Stomach smooth muscle (tissue), 2 donors: ENCODE measurements around the gene GOLT1B.

ENCODE experiments used
- H3K27ac ChIP-seq: one replicate; pipeline ENCODE4 v1.7.0; 2013; ENCODE audit warnings: mild to moderate bottlenecking, low read length, inconsistent platforms
- H3K27me3 ChIP-seq, 2 donors: one replicate each; pipeline ENCODE4 v1.7.0; 2013; ENCODE audit warnings: low read length in 2 of 2; ENCODE audit not compliant: insufficient read depth in 2 of 2, control insufficient read depth in 1 of 2
- H3K36me3 ChIP-seq, 2 donors: one replicate each; pipeline ENCODE4 v1.7.0; 2013; ENCODE audit warnings: low read length in 2 of 2; ENCODE audit not compliant: control insufficient read depth in 2 of 2, insufficient read depth in 2 of 2
- H3K4me1 ChIP-seq: one replicate; pipeline ENCODE4 v1.7.0; 2013; ENCODE audit warnings: low read length; ENCODE audit not compliant: control insufficient read depth, insufficient read depth
- H3K4me3 ChIP-seq, 2 donors: one replicate each; pipeline ENCODE4 v1.7.0; 2013; ENCODE audit warnings: low read length in 2 of 2
- H3K9ac ChIP-seq, 2 donors: one replicate each; pipeline ENCODE4 v1.7.0; 2013; ENCODE audit warnings: low read length in 2 of 2, mild to moderate bottlenecking in 1 of 2
- H3K9me3 ChIP-seq, 2 donors: one replicate each; pipeline ENCODE4 v1.7.0; 2013; ENCODE audit warnings: low read length in 2 of 2; ENCODE audit not compliant: control insufficient read depth in 2 of 2
- donor health status: healthy.
- donor health status: Pancreatic carcinoma.

GOLT1B gene

DNA sequence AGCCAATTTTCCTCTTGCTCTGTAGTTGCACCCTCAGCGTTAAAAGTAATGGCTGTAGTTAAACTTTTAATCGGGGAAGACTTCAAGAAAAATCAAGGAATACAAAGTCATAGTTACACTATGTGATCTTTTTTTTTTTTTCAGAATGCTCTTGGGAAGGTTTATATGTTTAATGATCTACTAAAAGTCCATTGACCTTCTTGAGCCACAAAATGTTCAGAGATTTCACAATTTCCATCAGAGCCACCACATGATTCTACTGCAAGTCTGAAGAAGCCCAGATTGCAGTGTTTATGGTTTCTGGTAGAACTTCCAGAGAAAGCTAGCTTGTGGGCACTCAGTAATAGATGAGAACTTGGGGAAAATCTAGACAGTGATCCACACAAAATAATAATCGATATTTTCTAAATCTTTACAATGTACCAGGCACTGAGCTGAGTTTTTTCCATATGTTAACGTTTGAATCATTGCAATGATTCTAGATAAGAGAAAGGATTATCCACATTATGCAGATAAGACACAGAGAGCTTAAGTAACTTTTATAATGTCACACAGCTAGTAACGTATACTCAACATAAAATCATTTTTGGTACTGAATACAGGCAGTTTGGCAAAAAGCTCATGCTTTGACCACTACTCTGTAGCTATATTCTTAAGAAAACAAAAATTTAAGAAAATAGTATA is 64.8 kb downstream of the GOLT1B start:
- Histone ChIP-seq H3K27me3 (no peaks in the 10 kb centered on the region), H3K9ac (no peak overlapping the region), H3K36me3 (no peaks in the 10 kb centered on the region), H3K9me3 (no peaks in the 10 kb centered on the region), H3K4me1 (no peaks in the 10 kb centered on the region), H3K4me3 (no peak overlapping the region), H3K27ac (no peak overlapping the region)

DNA sequence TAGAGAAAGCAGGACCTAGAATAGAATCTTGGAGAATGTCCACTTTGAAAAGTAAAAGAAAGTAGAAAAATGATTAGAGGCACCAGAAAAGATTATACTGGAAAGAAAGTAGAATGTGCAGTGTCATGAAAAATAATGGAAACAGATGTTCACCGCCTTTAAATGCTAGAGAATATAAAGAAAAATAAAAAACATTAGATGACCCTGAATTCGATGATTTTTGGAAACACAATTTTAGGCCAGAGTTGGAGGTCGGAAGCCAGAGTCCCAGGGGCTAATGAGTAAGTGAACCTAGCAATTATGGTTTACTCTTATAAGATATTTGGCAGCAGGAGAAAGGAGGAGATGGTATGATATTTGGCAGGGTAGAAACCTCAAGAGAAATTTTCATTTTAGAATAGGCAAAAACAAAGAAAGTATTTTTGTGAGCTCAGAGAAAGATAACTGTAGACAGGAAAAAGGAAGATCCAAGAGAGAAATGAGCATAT is 65.4 kb downstream of the GOLT1B start:
- Histone ChIP-seq H3K4me3 (no peak overlapping the region), H3K36me3 (no peaks in the 10 kb centered on the region), H3K9ac (no peak overlapping the region), H3K27me3 (no peaks in the 10 kb centered on the region), H3K27ac (no peak overlapping the region), H3K4me1 (no peaks in the 10 kb centered on the region), H3K9me3 (no peaks in the 10 kb centered on the region)
